Measurements from ENCODE around the gene ADAMTS13. TPM values are rescaled to one million over a fixed set of nuclear protein-coding genes. Genes with fewer than 3 reads are reported as not detected.

Gene ADAMTS13
- total RNA-seq, 1 donor from 2014 or later: 9.1 TPM

GRCh38 chr9:133464638-133465037 lies 42.5 kb downstream of the ADAMTS13 start:
- Mint-ChIP-seq H3K4me3 (ENCODE audit: unreplicated experiment) (no peak overlapping the region), H3K9me3 (ENCODE audit: unreplicated experiment) (no peaks in the 10 kb centered on the region), H3K27me3 (ENCODE audit: unreplicated experiment) (peaks cover 6% of the 10 kb centered on the region), H3K27ac (ENCODE audit: unreplicated experiment) (no peak overlapping the region), H3K36me3 (ENCODE audit: low read depth, unreplicated experiment) (peaks cover 4% of the 10 kb centered on the region), H3K4me1 (ENCODE audit: unreplicated experiment) (peaks cover 11% of the 10 kb centered on the region)
- DNase-seq (ENCODE audit: low spot score): no peak
- TF ChIP-seq CTCF (IDR thresholded peaks at IDR 0.05; ENCODE audit: unreplicated experiment): no peak

- peaks cover 7% of the 10 kb centered on the region for H3K27me3 Mint-ChIP-seq (ENCODE audit: unreplicated experiment)
- DNase-seq (ENCODE audit: low spot score): no peak
- no peak overlapping the region for H3K4me3 Mint-ChIP-seq (ENCODE audit: unreplicated experiment)
- no peaks in the 10 kb centered on the region for H3K9me3 Mint-ChIP-seq (ENCODE audit: unreplicated experiment)
- TF ChIP-seq CTCF (IDR thresholded peaks at IDR 0.05; ENCODE audit: unreplicated experiment): no peak
- peaks cover 4% of the 10 kb centered on the region for H3K36me3 Mint-ChIP-seq (ENCODE audit: low read depth, unreplicated experiment)
- H3K4me1 Mint-ChIP-seq (ENCODE audit: unreplicated experiment): peaks cover 8% of the 10 kb centered on the region
- H3K27ac Mint-ChIP-seq (ENCODE audit: unreplicated experiment): no peak overlapping the region
Measured at GRCh38 chr9:133465984-133466383, 43.8 kb downstream of the ADAMTS13 start.

- H3K4me1 Mint-ChIP-seq (ENCODE audit: unreplicated experiment): no peaks in the 10 kb centered on the region
- no peak for TF ChIP-seq CTCF (IDR thresholded peaks at IDR 0.05; ENCODE audit: unreplicated experiment)
Measured at GRCh38 chr9:133467101-133467500, 44.9 kb downstream of the ADAMTS13 start.

GRCh38 chr9:133468374-133468773 lies 46.2 kb downstream of the ADAMTS13 start:
- Mint-ChIP-seq H3K36me3 (ENCODE audit: low read depth, unreplicated experiment) (peaks cover 4% of the 10 kb centered on the region), H3K4me3 (ENCODE audit: unreplicated experiment) (no peak overlapping the region), H3K4me1 (ENCODE audit: unreplicated experiment) (no peaks in the 10 kb centered on the region), H3K9me3 (ENCODE audit: unreplicated experiment) (no peaks in the 10 kb centered on the region), H3K27ac (ENCODE audit: unreplicated experiment) (no peak overlapping the region), H3K27me3 (ENCODE audit: unreplicated experiment) (peaks cover 10% of the 10 kb centered on the region)
- DNase-seq (ENCODE audit: low spot score): no peak
- TF ChIP-seq CTCF (IDR thresholded peaks at IDR 0.05; ENCODE audit: unreplicated experiment): no peak

More at GRCh38 chr9:133467101-133467500, 44.9 kb downstream of the ADAMTS13 start:
- Mint-ChIP-seq H3K27me3 (ENCODE audit: unreplicated experiment) (peaks cover 10% of the 10 kb centered on the region), H3K4me3 (ENCODE audit: unreplicated experiment) (no peak overlapping the region), H3K36me3 (ENCODE audit: low read depth, unreplicated experiment) (peaks cover 4% of the 10 kb centered on the region), H3K27ac (ENCODE audit: unreplicated experiment) (no peak overlapping the region), H3K9me3 (ENCODE audit: unreplicated experiment) (no peaks in the 10 kb centered on the region)
- DNase-seq (ENCODE audit: low spot score): no peak

- no peak overlapping the region for H3K27ac Mint-ChIP-seq (ENCODE audit: unreplicated experiment)
- no peaks in the 10 kb centered on the region for H3K4me1 Mint-ChIP-seq (ENCODE audit: unreplicated experiment)
- no peak for DNase-seq (ENCODE audit: low spot score)
- H3K27me3 Mint-ChIP-seq (ENCODE audit: unreplicated experiment): peaks cover 10% of the 10 kb centered on the region
- H3K4me3 Mint-ChIP-seq (ENCODE audit: unreplicated experiment): no peak overlapping the region
- peaks cover 4% of the 10 kb centered on the region for H3K36me3 Mint-ChIP-seq (ENCODE audit: low read depth, unreplicated experiment)
- TF ChIP-seq CTCF (IDR thresholded peaks at IDR 0.05; ENCODE audit: unreplicated experiment): no peak
- no peaks in the 10 kb centered on the region for H3K9me3 Mint-ChIP-seq (ENCODE audit: unreplicated experiment)
Measured at GRCh38 chr9:133468777-133469421, 46.7 kb downstream of the ADAMTS13 start.

Measured in endothelial cell (in vitro differentiated cells).